GM10847 (cell line): Measurements from ENCODE around the gene COLEC11.

Experiments used
- POLR2A ChIP-seq: IDR thresholded peaks from 2 replicates; pipeline ENCODE4 v1.6.1; 2011; ENCODE audit not compliant: insufficient read length; ENCODE audit errors: extremely low read depth

COLEC11 gene

DNA sequence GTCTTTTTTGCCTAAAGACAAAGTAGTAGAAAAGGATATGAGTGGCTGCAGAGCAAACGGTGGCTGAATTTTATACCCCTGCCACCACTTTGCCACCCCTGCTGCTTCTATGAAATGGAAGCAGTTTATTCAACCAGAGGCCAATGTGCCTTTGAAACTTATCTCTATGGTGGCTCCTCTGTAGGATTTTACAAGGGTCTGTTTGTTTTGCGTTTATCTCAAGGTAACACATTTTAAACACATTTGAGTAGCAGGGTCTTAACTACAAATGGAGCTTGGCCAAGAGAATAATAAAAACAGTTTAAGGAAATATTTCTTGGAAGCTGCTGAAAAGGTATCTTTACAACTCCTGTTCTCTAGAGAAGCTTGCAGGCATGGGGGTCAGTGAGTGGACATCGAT, 69.2 kb downstream of the COLEC11 start:
- TF ChIP-seq POLR2A: no peak

DNA sequence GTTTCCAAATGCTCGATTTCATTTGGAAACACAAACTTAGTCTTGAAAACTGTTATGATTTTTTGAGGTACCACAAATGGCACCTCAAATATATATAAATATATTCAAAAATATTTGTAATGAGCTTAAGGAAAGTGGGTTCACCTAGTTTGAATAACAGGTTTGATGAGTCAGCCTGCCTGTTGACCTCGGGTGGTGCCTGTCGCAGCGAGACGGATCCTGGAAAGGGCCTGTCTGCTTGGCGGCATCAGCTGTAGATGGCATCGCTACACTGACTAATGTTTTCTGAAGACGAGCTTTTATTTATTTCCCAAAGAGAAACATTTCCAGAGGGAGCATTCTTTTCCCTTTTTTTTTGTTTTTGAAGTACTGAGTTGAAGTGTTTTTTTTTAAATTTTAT, 70.0 kb downstream of the COLEC11 start:
- no peak for TF ChIP-seq POLR2A

- TF ChIP-seq POLR2A: no peak
Observed at GRCh38 chr2:3665886-3666612, 71.1 kb downstream of the COLEC11 start.

DNA sequence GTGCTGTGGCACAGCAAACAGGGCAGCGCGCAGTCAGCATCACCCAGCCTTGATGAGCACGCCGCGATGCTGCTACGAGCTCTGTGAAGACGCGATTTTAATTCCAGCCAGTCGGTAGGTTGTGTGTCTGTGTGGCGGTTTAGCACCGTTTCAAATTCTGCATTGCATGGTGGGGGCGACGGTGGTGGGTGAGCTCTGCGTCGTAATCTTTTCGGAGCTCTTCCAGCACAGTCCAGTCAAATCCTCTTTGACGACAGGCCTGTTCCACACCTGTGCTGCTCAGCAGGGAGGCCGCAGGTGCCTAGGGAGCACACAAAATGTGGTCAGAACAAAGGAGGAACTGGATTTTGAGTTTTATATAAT, 71.7 kb downstream of the COLEC11 start:
- no peak for TF ChIP-seq POLR2A

GRCh38 chr2:3667151-3667631, 72.3 kb downstream of the COLEC11 start:
- no peak for TF ChIP-seq POLR2A

DNA sequence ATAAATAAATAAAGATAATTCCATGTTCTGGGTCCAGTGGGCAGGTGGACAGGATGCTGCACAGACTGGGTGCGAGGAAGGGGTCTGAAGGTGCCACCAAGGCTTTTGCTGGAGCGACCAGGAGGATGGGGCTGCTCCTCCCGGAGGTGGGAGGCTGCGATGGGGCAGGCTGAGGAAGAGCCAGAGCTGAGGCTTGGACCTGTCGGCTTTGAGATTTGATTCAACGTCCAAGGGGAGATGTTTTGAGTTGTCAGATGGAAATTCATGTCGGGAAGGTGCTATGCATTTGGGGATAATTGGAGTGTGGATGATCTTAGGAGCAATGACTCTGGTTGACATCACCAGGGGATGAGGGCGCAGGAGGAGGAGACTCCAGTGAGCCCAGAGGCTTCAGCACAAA, 74.7 kb downstream of the COLEC11 start:
- TF ChIP-seq POLR2A: no peak

DNA sequence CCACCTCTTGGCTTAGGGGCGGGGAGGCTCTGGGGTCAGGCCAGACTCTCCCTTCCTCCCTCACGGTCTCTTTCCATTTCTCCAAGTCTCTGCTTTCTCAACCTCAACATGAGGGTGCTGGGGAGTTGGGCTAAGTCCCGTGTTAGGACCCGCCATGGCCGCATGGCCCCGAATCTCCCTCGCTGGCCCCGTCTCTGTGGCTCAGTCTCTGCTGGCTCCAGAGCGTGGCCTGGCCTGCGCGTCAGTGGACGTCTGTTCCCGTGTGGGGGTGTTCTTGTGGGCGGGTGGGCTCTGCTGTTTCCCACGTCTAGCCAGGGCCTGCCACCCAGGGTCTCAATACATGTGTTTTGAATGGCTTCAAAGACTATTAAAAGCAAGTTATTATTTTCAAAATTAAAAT, 75.5 kb downstream of the COLEC11 start:
- no peak for TF ChIP-seq POLR2A

DNA sequence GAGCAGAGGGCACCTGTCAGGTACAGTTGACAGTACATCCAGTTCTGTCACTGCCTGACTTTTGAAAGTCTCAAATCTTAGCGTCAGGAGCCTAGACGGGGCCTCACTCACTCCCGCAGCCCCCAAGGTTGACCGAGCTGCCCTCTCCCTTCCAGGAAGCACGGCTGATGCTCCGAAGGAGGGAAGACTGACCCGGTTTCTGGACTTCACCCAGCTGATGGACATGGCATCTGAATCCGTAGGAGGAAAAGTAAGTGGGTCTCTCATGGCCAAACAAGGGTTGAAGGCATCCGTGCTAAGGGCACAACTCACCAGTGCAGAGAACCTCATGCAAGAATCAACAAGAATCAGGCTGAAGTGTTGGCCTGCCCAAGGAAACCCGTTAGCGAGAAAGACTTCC, 76.0 kb downstream of the COLEC11 start:
- no peak for TF ChIP-seq POLR2A

DNA sequence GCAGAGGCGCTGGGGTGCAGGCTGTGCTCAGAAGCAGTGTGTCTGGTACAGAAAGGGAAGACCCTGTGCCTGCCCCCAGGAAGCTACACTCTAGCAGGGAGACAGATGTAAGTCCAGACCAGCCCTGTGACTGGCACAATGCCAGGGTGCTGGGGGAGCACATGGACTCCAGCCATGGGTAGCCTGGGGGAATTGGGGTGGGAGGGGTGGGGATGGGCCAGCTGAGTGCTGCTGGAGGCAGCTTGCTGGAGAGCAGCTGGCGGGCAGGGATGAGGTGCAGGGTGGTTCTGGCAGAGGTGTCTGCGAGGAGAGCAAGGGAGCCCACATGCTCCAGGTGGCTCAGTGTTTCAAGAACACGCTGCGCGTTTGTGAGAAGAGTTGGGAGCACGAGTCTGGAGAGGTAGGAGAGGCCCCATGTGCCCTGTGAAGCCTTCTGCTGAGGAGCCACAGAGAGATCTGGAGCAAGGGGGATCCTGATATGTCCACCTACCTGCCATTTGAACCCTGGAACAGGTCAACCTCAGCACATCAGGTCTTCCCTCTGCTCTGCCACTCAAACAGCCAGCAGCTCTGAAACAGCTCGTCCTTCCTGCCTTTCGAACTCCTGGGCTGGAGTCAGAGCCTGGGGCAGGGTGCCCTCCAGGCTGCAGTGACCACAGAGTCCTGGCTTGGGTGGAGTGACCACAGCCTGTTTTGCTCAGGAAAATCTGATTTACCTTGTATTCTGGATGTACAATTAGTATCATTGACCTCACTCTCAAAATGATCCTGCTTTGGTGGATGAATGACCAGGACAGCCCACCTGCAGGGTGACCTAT, 78.2 kb downstream of the COLEC11 start:
- no peak for TF ChIP-seq POLR2A

DNA sequence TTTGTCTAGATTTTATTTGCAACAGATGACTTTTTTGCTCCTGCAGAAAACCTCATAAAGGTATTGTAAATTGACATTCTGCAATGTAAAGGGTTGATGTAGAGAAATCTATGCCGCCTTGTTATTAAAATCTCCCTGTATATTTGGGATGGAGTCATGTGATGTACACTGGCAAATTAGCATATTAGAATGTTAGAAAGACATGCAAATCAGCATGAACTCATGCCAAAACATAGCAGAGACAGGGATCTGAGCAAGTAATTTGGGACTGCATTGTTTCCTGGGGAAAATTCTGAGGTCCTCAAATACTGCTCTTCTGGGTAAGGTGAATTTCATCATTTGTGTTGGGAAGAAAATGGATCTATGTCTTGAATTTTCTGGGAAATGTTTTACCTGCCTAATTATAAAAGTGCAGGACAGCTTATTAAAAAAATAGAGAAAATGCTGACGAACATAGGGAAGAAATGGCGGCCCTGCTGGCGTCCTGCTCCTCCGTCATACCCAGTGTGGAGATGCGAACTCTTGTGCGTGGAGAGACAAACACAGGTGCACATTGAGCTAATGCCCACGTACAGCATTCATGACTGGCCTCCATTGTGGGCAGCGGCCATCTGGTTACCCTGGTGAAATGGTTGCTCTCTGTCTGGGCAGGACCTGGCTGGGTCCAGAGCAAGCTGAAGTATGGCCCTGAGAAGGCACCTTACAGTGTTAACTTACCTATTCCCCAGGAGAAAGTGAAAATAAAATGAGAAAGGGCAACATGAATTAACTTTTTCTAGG, 79.3 kb downstream of the COLEC11 start:
- no peak for TF ChIP-seq POLR2A

GRCh38 chr2:3675687-3676086, 80.8 kb downstream of the COLEC11 start:
- no peak for TF ChIP-seq POLR2A

- no peak for TF ChIP-seq POLR2A
Observed at GRCh38 chr2:3677436-3677835, 82.5 kb downstream of the COLEC11 start.

- no peak for TF ChIP-seq POLR2A
Observed at GRCh38 chr2:3678212-3678611, 83.3 kb downstream of the COLEC11 start.

- no peak for TF ChIP-seq POLR2A
Observed at GRCh38 chr2:3679180-3679579, 84.3 kb downstream of the COLEC11 start.

- no peak for TF ChIP-seq POLR2A
Observed at GRCh38 chr2:3679616-3680393, 84.9 kb downstream of the COLEC11 start.
